Limb (tissue), 2 donors: ENCODE results near the gene XPO1.
"Not testable (repeated sequence)": the region's sequence is repeated elsewhere in the genome, so short reads cannot be mapped to it uniquely, and the experiment has no call there.

Experiments
- DNase-seq, 2 donors: peaks; one replicate each; pipeline ENCODE4 v3.0.0-alpha.2; 2016; ENCODE audit errors: extremely low spot score in 2 of 2

Gene XPO1, protein sequence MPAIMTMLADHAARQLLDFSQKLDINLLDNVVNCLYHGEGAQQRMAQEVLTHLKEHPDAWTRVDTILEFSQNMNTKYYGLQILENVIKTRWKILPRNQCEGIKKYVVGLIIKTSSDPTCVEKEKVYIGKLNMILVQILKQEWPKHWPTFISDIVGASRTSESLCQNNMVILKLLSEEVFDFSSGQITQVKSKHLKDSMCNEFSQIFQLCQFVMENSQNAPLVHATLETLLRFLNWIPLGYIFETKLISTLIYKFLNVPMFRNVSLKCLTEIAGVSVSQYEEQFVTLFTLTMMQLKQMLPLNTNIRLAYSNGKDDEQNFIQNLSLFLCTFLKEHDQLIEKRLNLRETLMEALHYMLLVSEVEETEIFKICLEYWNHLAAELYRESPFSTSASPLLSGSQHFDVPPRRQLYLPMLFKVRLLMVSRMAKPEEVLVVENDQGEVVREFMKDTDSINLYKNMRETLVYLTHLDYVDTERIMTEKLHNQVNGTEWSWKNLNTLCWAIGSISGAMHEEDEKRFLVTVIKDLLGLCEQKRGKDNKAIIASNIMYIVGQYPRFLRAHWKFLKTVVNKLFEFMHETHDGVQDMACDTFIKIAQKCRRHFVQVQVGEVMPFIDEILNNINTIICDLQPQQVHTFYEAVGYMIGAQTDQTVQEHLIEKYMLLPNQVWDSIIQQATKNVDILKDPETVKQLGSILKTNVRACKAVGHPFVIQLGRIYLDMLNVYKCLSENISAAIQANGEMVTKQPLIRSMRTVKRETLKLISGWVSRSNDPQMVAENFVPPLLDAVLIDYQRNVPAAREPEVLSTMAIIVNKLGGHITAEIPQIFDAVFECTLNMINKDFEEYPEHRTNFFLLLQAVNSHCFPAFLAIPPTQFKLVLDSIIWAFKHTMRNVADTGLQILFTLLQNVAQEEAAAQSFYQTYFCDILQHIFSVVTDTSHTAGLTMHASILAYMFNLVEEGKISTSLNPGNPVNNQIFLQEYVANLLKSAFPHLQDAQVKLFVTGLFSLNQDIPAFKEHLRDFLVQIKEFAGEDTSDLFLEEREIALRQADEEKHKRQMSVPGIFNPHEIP (N-terminal part only)

DNA sequence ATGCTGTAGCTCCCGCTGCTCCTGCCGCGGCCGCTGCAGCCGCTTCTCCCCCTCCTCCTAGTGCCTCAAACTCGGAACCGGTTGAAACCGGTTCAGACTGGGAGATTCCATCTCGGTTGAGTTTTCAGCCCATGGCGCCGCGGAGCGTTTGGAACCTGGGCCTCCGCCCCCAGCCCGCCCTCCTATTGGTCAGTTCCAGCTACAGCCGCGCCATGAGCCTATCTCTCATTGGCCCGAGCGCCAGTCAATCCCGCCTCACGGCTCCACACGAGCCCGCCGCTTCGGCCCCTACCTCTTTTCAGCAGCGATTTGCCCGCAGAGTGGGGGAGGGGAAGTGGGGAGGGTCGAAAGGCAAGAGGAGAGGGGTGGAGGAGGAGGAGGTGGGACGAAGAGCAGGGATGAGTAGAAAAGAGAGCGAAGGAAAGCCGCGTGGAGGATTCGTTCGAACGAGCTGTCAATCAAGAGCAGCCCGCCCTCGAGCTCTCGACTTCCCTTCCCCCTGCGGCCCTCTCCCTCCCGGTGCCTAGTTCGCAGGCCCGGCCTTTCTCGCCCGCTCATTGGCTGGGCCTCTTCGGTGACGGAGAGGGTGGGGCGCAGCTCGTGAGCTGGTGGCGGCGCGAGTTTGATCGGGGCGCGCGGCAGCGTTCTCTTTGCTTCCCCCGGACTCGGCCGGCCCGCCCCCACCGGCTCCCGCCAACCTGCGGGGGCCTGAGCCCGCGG, at the start of gene XPO1:
XPO1 (minus strand) TSS at position 157 of the 720 bp plus-strand sequence. CDS start 4,459 bp downstream, outside the sequence.
- DNase-seq, result peak; percentile 100

DNA sequence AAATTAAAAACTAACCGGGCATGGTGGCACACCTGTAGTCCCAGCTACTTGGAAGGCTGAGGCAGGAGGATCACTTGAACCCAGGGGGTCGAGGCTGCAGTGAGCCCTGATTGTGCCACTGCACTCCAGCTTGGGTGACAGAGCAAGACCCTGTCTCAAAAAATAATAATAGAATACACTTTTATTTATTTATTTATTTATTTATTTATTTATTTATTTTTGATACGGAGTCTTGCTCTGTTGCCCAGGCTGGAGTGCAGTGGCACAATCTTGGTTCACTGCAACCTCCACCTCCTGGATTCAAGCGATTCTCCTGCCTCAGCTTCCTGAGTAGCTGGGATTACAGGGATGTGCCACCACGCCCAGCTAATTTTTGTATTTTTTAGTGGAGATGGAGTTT, 48.8 kb upstream of the XPO1 start:
- DNase-seq, result not testable (repeated sequence)

DNA sequence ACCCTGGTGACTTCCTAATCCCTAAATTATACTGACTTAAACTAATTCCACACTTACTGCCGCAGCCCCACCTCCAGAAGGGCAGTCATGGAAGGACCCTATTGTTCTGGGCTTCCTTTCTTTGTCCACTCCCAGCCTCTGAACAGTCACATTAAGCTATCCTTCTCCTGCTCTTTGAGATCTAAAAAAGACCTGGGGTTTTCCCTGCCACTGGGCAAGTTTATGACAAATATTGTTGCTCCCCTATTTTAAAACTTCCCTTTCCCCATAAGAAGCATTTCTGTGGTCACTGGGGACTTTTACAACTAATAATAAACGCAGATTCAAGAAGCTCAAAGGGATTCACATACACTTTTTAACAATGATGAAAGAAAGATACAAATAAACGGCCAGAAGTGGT, 47.2 kb upstream of the XPO1 start:
- DNase-seq, result no peak

DNA sequence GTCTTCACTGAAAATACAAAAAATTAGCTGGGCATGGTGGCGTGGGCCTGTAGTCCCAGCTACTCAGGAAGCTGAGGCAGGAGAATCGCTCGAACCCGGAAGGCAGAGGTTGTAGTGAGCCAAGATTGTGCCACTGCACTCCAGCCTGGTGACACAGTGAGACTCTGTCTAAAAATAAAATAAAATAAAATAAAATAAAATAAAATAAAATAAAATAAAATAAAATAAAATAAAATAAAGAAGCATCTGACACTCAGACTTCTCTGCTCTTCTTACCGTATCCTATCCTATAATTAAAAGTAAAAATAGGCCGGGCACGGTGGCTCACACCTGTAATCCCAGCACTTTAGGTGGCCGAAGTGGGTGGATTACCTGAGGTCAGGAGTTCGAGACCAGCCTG, 46.2 kb upstream of the XPO1 start:
- DNase-seq, result not testable (repeated sequence)

DNA sequence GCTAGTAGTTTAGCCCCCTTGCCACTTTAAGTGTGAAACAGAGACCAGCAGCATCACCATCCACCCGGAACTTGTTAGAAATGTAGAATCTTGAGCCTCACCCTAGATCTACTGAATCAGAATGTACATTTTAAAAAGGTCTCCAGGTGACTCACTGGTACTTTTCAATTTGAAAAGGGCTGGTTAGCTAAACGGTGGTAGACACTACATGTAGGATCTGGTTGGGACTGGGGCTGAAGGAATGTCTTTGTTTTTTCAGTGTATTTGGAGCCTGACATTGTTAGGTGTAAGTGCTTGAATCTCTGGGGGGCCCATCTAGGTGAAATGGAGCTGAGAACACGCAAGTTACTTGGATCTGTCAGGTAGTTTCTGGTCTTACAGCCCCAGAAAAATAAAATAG, 44.0 kb upstream of the XPO1 start:
- DNase-seq, result no peak

DNA sequence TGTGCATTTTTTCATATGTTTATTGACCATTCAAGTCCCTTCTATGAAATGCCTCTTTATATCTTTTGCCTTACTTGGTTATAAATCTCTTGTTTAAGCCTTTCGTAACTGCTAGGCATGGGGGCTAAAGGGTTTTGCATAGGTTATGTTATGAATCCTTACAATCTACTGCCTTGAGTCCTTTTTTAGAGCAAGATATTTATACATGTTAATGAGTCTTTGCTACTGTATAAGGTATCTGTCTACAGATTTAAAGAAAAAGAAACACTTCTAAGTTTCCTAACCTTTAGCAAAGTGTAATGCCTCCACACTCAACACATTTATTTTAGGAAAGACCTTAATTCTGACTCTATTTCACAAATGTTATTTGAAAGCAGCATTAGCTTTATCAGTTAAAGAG, 43.6 kb upstream of the XPO1 start:
- DNase-seq, result no peak

DNA sequence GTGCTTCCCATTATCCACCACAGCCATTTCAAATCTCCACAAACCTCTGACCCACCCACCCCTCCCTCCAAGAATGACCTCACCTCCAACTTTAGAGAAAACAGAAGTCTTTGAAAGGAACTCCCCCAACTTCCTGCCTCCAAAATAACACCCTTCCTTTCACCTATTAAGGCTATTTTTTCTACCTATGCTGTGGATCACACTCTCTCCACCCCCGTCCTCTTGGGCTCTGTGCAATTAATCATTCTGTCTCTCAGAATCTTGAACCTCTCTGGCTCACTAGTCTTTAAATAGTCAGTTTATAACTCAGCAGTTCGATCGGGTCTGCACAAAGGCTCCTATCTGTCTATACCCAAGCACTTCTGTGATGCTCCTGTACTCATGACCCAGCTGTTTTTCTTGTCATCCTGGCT, 37.3 kb upstream of the XPO1 start:
- no peak for DNase-seq

DNA sequence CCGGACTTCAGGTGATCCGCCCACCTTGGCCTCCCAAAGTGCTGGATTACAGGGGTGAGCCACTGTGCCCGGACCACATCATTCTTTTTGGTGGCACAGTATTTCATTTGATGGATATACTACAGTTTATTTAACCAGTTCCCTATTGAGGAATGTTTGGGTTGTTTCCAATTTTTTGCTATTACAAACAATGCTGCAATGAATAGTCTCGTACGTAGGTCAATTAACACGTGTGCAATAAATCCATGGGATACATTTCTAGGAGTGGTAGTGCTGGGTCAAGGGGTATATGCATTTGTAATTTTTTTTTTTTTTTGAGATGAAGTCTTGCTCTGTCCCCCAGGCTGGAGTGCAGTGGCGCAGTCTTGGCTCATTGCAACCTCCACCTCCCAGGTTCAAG, 28.4 kb upstream of the XPO1 start:
- DNase-seq, result no peak

DNA sequence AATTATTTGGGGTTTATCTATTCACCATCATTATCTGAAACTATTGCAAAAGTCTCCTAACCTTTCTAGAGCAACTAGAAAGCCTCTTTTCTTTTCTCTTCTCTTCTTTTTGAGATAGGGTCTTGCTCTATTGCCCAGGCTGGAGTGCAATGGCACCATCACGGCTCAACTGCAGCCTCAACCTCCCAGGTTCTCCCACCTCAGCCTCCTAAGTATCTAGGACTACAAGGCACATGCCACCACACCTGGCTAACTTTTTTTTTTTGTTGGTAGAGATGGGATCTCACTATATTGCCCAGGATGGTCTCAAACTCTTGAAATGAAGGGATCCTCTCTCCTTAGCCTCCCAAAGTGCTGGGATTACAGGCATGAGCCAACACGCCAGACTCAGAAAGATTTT, 24.5 kb upstream of the XPO1 start:
- DNase-seq, result no peak

DNA sequence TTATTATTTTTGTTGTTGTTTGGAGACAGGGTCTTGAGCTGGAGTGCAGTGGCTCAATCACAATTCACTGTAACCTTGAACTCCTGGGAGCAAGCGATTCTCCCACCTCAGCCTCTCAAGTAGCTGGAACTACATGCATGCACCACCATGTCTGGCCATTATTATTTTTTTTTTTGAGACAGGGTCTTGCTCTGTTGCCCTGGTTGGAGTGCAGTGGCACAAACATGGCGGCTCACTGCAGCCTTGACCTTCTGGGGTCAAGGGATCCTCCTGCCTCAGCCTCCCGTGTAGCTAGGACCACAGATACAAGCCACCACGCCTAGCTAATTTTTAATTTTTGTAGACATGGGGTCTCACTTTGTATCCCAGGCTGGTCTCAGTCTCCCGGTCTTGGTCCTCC, 20.0 kb upstream of the XPO1 start:
- no peak for DNase-seq

DNA sequence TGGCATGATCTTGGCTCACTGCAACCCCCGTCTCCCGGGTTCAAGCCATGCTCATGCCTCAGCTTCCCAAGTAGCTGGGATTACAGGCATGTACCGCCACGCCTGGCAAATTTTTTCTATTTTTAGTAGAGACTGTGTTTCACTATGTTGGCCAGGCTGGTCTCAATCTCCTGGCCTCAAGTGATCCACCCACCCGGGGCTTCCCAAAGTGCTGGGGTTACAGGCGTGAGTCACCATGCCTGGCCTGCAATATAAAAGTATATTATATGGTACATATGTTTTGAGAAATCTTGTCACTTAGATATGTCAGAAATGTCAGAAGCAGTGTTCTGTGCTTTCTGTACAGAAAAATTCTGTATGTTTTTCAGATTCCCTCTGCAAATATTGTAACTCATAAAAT, 19.2 kb upstream of the XPO1 start:
- DNase-seq, result no peak

DNA sequence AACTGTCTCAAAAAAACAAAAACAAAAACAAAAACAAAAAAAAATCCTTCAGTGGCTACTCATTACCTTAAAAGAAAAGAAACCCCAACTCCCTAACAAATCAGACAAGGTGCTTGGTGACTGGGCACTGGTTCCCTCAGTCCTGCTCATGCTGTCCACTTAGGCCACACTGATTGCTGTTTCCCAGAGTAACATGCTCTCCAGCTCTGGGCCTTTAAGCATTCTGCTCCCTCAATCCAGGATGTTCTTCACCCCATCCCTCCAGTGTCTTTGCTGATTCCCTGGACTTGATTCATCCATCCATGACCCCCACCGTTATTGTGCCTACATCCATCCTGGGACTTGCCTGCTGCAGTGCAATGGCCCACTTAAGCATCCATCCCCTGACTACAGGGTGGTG, 16.4 kb upstream of the XPO1 start:
- DNase-seq, result no peak

DNA sequence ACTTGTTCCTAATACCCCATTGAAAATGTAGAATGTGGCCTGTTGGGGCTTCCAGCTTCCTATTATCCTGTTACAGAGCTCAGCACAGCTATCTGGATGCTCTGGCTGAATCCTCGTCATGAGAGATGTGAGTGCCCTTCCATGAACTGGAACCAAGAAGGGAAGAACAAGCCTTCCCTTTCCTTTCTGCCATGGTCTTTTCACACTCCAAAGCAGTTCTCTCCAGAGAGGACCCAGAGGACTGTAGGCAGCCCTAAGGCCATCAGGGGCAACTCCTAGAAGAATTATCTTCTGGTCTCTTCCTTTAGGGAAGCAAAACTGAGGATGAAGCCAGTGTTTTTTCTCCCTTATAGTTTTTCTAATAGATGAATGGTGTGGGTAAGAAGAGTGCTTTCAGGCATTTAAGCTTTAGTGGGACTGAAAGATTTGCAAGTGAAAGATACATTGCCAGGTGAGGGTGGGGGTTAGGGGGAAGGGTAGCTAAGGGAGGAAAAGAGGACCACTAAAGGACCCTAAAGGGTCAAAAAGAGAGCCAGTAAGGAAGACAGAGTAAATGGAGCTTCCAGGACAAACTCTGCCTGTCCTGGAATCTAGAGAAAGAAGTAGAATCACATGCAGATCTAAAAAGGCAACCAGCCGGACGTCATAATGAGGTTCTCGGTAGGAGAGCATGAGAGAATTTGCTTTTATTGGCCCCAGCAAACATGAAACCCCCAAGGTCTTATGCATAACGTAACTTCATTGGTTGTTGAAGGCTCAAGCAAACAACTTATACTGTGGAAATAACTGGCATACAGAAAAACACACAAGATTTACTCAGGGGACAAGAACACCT, 12.4 kb upstream of the XPO1 start:
- DNase-seq, result peak in 1 of 2 donors; percentile 28

DNA sequence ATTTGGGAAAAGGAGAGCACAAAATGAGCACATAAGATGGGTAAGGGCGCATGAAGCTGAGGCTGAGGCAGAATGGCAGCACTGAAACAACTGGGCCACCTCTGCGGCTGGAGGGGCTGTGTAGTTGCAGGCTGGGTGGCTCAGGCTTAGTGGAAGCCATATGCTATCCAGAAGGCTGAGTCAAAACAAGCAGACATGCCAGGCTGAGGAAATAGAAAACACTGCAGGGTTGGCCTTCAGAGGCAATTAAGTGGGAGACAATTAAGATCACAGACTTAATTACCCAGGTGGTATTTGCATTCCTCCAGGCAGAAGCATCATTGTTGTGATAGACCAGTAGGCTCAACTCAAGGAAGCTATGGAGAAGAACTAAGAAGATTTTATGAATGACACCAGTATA, 11.4 kb upstream of the XPO1 start:
- DNase-seq, result no peak

DNA sequence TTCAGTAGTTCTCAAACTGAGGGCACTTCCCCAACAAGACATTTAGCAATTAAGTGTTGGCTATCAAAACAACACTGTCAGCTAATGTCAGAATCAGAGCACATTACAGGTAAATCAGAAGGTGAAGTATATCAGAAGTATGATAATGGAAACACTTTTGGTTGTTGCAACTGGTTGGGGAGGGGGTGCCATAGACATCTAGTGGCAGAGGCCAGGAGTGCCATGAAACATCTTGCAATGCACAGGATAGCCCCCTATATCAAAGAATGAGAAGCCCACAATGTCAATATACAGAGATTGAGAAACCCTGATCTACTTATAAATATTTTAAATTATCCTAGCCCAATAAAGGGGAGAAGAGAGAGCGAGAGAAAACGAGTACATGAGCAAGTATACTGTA, 4.9 kb upstream of the XPO1 start:
- no peak for DNase-seq

DNA sequence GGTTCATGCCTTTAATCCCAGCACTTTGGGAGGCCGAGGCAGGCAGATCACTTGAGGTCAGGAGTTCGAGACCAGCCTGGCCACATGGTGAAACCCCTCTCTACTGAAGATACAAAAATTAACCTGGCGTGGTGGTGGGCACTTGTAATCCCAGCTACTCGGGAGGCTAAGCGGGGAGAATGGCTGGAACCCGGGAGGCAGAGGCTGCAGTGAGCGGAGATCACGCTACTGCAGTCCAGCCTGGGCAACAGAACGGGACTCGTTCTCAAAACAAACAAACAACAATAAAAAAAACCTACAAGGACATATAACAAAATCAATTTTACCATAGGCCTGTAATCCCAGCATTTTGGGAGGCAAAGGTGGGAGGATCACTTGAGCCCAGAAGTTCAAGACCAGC, 2.0 kb upstream of the XPO1 start:
- not testable (repeated sequence) for DNase-seq

DNA sequence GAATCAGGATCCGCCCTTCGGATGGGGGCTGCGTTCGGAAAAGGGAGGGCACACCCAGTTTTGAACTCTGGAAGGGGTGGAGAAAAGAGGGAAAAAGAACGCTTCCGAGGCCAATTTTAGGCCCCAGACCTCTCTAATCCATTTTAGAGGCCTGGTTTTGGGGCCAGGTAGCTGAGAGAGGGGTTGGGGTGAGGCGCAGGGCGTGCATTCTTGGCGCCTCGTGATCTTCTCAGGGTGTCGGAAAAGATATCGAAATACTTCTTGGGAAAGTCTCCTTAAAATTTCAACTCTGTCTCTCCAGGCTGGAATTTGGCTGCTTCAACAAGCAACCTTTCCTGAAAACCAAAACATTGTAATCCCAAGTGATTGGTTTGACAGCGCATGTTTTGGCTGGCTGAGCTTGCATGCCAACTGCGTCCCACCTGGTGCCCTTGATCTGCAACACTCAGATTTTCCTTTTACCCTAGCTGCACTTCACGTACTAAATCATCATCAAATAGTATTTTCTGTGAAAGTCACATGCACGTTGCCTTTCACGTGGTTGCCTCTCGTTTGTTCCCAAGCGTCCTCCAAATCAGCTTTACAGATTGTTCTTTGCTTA, 864 bp upstream of the XPO1 start:
- DNase-seq, result peak in 1 of 2 donors; percentile 53

DNA sequence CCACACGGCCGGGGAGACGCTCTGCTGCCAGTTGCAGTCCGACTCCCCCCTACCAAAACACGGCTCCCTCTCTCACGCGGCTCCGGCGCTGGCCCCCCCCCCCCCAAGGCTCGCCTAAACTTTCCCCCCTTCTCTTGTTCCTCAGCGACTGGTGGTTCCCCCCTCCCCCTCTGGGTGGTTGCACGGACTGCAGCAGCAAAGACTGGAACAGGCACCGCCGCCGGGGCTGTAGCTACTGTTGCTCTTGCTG, 281 bp downstream of the XPO1 start:
- DNase-seq, result no peak

DNA sequence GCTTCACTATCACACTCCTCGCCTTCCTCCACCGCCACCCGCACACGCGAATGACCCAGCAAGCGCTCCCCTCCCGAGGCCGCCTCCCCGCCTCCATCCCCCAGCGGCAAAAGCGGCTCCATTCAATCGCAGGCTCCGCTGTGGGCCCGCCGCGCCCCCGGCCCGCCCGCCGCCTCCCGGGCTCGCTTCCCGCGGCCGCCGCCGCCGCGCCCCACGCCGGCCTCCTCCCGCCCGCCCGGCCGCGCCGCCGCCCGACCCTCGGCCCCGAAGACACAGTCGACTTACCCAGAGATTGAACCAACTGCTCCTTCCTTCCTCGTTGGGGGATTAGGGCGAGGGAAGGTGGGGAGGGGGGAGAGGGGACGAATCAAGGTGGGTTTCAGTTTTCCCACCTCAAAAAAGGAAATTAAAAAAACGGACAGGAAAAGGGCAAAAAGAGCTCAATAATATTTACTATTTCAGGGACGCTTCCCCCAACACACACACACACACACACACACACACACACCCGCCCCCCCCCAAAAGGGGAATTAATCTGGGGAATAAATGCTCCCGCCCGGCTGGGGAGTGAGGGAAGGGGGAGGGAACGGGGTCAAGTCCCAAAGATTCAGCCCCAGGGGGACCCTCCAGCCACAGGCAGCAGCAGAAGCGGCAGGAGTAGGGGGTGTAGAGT, 743 bp downstream of the XPO1 start:
- peak; percentile 8 to 74 for DNase-seq
